Hepatocyte (in vitro differentiated cells): ENCODE results near the gene ZFP64. TPM values are rescaled to one million over a fixed set of nuclear protein-coding genes. Genes with fewer than 3 reads are reported as not detected.

Experiments
- DNase-seq: peaks from one replicate; pipeline ENCODE4 v3.0.0-alpha.2; 2016; ENCODE audit warnings: low spot score
- H2AFZ ChIP-seq: fragments of 200-600 bp; sonication (generic); 2 replicates; pipeline ENCODE4 v1.6.0; 2016; ENCODE audit warnings: antibody characterized with exemption, mild to moderate bottlenecking
- H3K27ac ChIP-seq: fragments of 200-600 bp; sonication (generic); 2 replicates; pipeline ENCODE4 v1.5.1; 2016; ENCODE audit warnings: mild to moderate bottlenecking
- H3K27me3 ChIP-seq: fragments of 200-600 bp; sonication (generic); 2 replicates; pipeline ENCODE4 v1.6.1; 2016
- H3K36me3 ChIP-seq: fragments of 200-600 bp; sonication (generic); replicated peaks from 2 replicates; pipeline ENCODE4 v1.5.1; 2016; ENCODE audit warnings: low read depth; ENCODE audit not compliant: insufficient read depth
- H3K4me1 ChIP-seq: fragments of 200-600 bp; sonication (generic); 2 replicates; pipeline ENCODE4 v1.5.1; 2016; ENCODE audit warnings: mild to moderate bottlenecking, moderate library complexity; ENCODE audit not compliant: insufficient read depth
- H3K4me2 ChIP-seq: fragments of 200-600 bp; sonication (generic); 2 replicates; pipeline ENCODE4 v1.6.0; 2016
- H3K4me3 ChIP-seq: fragments of 200-600 bp; sonication (generic); 2 replicates; pipeline ENCODE4 v1.5.1; 2016; ENCODE audit warnings: mild to moderate bottlenecking
- H3K79me2 ChIP-seq: fragments of 200-600 bp; sonication (generic); 2 replicates; pipeline ENCODE4 v1.6.0; 2017; ENCODE audit warnings: mild to moderate bottlenecking
- H3K9me2 ChIP-seq: fragments of 200-600 bp; sonication (generic); replicated peaks from 2 replicates; pipeline ENCODE4 v1.6.0; 2017; ENCODE audit warnings: mild to moderate bottlenecking; ENCODE audit not compliant: insufficient read depth
- H3K9me3 ChIP-seq: fragments of 200-600 bp; sonication (generic); 2 replicates; pipeline ENCODE4 v1.5.1; 2016; ENCODE audit warnings: low read depth, mild to moderate bottlenecking
- H4K20me1 ChIP-seq: fragments of 200-600 bp; sonication (generic); 2 replicates; pipeline ENCODE4 v1.6.0; 2016; ENCODE audit warnings: mild to moderate bottlenecking; ENCODE audit not compliant: insufficient read depth, poor library complexity, severe bottlenecking
- CTCF ChIP-seq: fragments of 200-600 bp; sonication (generic); IDR thresholded peaks from 2 replicates; pipeline ENCODE4 v1.5.1; 2016; ENCODE audit warnings: antibody characterized with exemption, mild to moderate bottlenecking; ENCODE audit not compliant: poor library complexity
- EZH2 ChIP-seq: fragments of 200-600 bp; sonication (generic); IDR thresholded peaks from 2 replicates; pipeline ENCODE4 v1.6.1; 2016; ENCODE audit warnings: antibody characterized with exemption, mild to moderate bottlenecking, borderline replicate concordance
- EZH2phosphoT487 ChIP-seq: fragments of 200-600 bp; sonication (generic); IDR thresholded peaks from one replicate; pipeline ENCODE4 v1.6.1; 2018; ENCODE audit warnings: antibody characterized with exemption, mild to moderate bottlenecking, low read depth, moderate library complexity; ENCODE audit not compliant: unreplicated experiment, severe bottlenecking
- WGBS: methylation state at CpG from one replicate; pipeline ENCODE4 v1.1.6; 2016; ENCODE audit warnings: low lambda C conversion rate; ENCODE audit errors: missing lambda C conversion rate; 5-methylcytosine and 5-hydroxymethylcytosine counted together
- polyA plus RNA-seq: library from polyadenylated mRNA; unstranded; fragments of >200 nt; fragmentation: Nextera tagmentation; extraction: Ambion mirVana; gene quantifications from 2 replicates; pipeline ENCODE4 v1.2.1, GENCODE V29; 2016
- total RNA-seq: library from RNA; depleted of rRNA; stranded (reverse); fragments of >200 nt; gene quantifications from 2 replicates; pipeline ENCODE4 v1.2.3, GENCODE V29; 2014

Gene ZFP64
- total and polyA plus RNA-seq, 2 experiments from 2014 or later: 9.3 to 10.0 TPM

GRCh38 chr20:52171025-52171424, 20.6 kb downstream of the ZFP64 start:
- WGBS: 97% methylated on average over 8 of the region's 8 CpGs
- H3K79me2 ChIP-seq: no peaks in the 10 kb centered on the region
- H3K27ac ChIP-seq: no peak overlapping the region
- no peak for DNase-seq
- no peaks in the 10 kb centered on the region for H3K36me3 ChIP-seq
- TF ChIP-seq EZH2phosphoT487: no peak
- no peak for TF ChIP-seq CTCF
- no peak for TF ChIP-seq EZH2
- no peak overlapping the region for H3K4me2 ChIP-seq
- no peak overlapping the region for H3K4me3 ChIP-seq
- no peaks in the 10 kb centered on the region for H3K9me3 ChIP-seq
- no peaks in the 10 kb centered on the region for H4K20me1 ChIP-seq
- H3K4me1 ChIP-seq: no peaks in the 10 kb centered on the region
- H3K27me3 ChIP-seq: no peaks in the 10 kb centered on the region
- no peaks in the 10 kb centered on the region for H3K9me2 ChIP-seq
- no peak overlapping the region for H2AFZ ChIP-seq

GRCh38 chr20:52168116-52168515, 23.5 kb downstream of the ZFP64 start:
- no peak overlapping the region for H2AFZ ChIP-seq
- no peaks in the 10 kb centered on the region for H3K79me2 ChIP-seq
- H3K27me3 ChIP-seq: no peaks in the 10 kb centered on the region
- no peaks in the 10 kb centered on the region for H3K9me2 ChIP-seq
- H4K20me1 ChIP-seq: no peaks in the 10 kb centered on the region
- no peak overlapping the region for H3K4me3 ChIP-seq
- no peak for TF ChIP-seq CTCF
- TF ChIP-seq EZH2: no peak
- H3K36me3 ChIP-seq: no peaks in the 10 kb centered on the region
- WGBS: 100% methylated on average over 1 of the region's 1 CpG
- no peak overlapping the region for H3K27ac ChIP-seq
- no peak overlapping the region for H3K4me2 ChIP-seq
- DNase-seq: no peak
- H3K4me1 ChIP-seq: no peaks in the 10 kb centered on the region
- H3K9me3 ChIP-seq: no peaks in the 10 kb centered on the region

GRCh38 chr20:52167232-52167840, 24.2 kb downstream of the ZFP64 start:
- Histone ChIP-seq H3K9me3 (no peaks in the 10 kb centered on the region), H3K4me1 (no peaks in the 10 kb centered on the region), H3K79me2 (no peaks in the 10 kb centered on the region), H3K4me3 (no peak overlapping the region), H3K36me3 (no peaks in the 10 kb centered on the region), H2AFZ (no peak overlapping the region), H4K20me1 (no peaks in the 10 kb centered on the region), H3K9me2 (no peaks in the 10 kb centered on the region), H3K4me2 (no peak overlapping the region), H3K27ac (no peak overlapping the region), H3K27me3 (no peaks in the 10 kb centered on the region)
- 98% methylated on average over 4 of the region's 4 CpGs for WGBS
- no peak for TF ChIP-seq CTCF
- TF ChIP-seq EZH2: no peak
- no peak for TF ChIP-seq EZH2phosphoT487
- DNase-seq: no peak

- no peaks in the 10 kb centered on the region for H3K9me2 ChIP-seq
- H3K4me1 ChIP-seq: no peaks in the 10 kb centered on the region
- no peaks in the 10 kb centered on the region for H3K27me3 ChIP-seq
- H2AFZ ChIP-seq: no peak overlapping the region
- H3K36me3 ChIP-seq: no peaks in the 10 kb centered on the region
- H3K27ac ChIP-seq: no peak overlapping the region
- H3K9me3 ChIP-seq: no peaks in the 10 kb centered on the region
- H3K79me2 ChIP-seq: no peaks in the 10 kb centered on the region
- no peak for DNase-seq
- no peak overlapping the region for H3K4me2 ChIP-seq
- TF ChIP-seq CTCF (no peak), EZH2phosphoT487 (no peak), EZH2 (no peak)
- no peaks in the 10 kb centered on the region for H4K20me1 ChIP-seq
- 88% methylated on average over 1 of the region's 1 CpG for WGBS
- H3K4me3 ChIP-seq: no peak overlapping the region
Measured at GRCh38 chr20:52166150-52166549, 25.4 kb downstream of the ZFP64 start.
